Stomach smooth muscle (tissue), 2 donors: ENCODE results near the gene CDC42EP1.
"Not testable (repeated sequence)": the region's sequence is repeated elsewhere in the genome, so short reads cannot be mapped to it uniquely, and the experiment has no call there.

Source experiments
- H3K27ac ChIP-seq: one replicate; pipeline ENCODE4 v1.7.0; 2013; ENCODE audit warnings: mild to moderate bottlenecking, low read length, inconsistent platforms
- H3K27me3 ChIP-seq, 2 donors: one replicate each; pipeline ENCODE4 v1.7.0; 2013; ENCODE audit warnings: low read length in 2 of 2; ENCODE audit not compliant: insufficient read depth in 2 of 2, control insufficient read depth in 1 of 2
- H3K36me3 ChIP-seq, 2 donors: one replicate each; pipeline ENCODE4 v1.7.0; 2013; ENCODE audit warnings: low read length in 2 of 2; ENCODE audit not compliant: control insufficient read depth in 2 of 2, insufficient read depth in 2 of 2
- H3K4me1 ChIP-seq: one replicate; pipeline ENCODE4 v1.7.0; 2013; ENCODE audit warnings: low read length; ENCODE audit not compliant: control insufficient read depth, insufficient read depth
- H3K4me3 ChIP-seq, 2 donors: one replicate each; pipeline ENCODE4 v1.7.0; 2013; ENCODE audit warnings: low read length in 2 of 2
- H3K9ac ChIP-seq, 2 donors: one replicate each; pipeline ENCODE4 v1.7.0; 2013; ENCODE audit warnings: low read length in 2 of 2, mild to moderate bottlenecking in 1 of 2
- H3K9me3 ChIP-seq, 2 donors: one replicate each; pipeline ENCODE4 v1.7.0; 2013; ENCODE audit warnings: low read length in 2 of 2; ENCODE audit not compliant: control insufficient read depth in 2 of 2
- donor health status: healthy.
- donor health status: Pancreatic carcinoma.

CDC42EP1 gene

GRCh38 chr22:37550921-37551320, 9.4 kb upstream of the CDC42EP1 start:
- not testable (repeated sequence) for H3K4me3 ChIP-seq, H3K9ac ChIP-seq, H3K36me3 ChIP-seq, H3K9me3 ChIP-seq, H3K27ac ChIP-seq, H3K27me3 ChIP-seq
- peaks cover 31% of the 10 kb centered on the region for H3K4me1 ChIP-seq

- H3K9me3 ChIP-seq = no peaks in the 10 kb centered on the region
- H3K9ac ChIP-seq = no peak overlapping the region
- H3K4me3 ChIP-seq = no peak overlapping the region
- no peak overlapping the region for H3K27ac ChIP-seq
- H3K27me3 ChIP-seq = no peaks in the 10 kb centered on the region
- no peaks in the 10 kb centered on the region for H3K36me3 ChIP-seq
- peaks cover 24% of the 10 kb centered on the region for H3K4me1 ChIP-seq
Observed at GRCh38 chr22:37551981-37552380, 8.3 kb upstream of the CDC42EP1 start.

DNA sequence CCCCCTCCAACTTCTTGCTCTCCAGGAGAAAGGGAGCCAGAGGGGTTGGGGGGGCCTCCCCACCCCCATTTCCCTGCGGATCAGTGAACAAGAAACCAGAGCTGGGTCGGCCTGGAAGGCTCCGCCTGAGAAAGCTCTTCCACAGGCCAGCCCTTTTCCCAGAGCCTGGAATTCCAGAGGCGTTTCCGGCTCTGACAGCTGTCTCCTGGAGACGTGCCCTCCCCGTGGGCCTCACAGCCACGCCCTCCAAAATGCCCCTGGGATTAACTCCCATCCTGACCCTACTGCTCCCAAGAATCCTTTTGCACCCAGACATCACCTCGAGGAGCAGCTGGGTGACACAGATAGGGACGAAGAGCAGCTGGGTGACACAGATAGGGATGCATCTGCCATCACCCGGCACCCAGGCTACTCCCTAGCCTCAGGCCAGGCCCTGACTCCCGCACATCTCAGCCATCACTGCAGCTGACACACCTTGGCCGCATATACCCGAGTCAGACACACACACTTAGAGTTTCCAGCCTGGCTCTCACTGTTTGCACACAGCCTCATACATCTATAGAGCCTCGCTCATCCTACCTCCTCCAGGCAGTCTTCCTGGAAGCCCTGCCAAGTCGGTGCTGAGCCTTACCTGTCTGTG, 7.6 kb upstream of the CDC42EP1 start:
- Histone ChIP-seq H3K27me3 (no peaks in the 10 kb centered on the region), H3K9me3 (no peaks in the 10 kb centered on the region), H3K4me1 (peaks cover 18% of the 10 kb centered on the region), H3K4me3 (no peak overlapping the region), H3K27ac (no peak overlapping the region), H3K36me3 (no peaks in the 10 kb centered on the region), H3K9ac (no peak overlapping the region)

DNA sequence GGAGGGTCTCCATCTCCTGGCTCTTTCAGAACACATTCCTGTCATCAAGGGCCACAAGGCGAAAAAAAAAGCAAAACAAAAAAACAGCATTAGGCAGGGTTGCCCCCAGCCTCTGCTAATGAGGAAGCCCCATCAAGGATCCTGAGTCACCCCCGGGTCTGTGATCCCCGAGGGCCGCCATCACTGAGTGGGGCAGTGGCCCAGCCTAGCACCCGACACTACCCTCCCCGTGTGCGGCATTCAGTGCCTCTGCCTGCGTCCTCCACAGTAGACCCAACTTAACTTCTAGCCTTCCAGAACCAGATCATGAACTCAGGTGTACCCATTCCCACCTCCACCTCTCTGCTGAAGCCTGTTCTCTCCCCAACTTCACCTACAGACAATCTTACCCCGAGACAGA, 6.6 kb upstream of the CDC42EP1 start:
- Histone ChIP-seq H3K9ac (no peak overlapping the region), H3K27me3 (no peaks in the 10 kb centered on the region), H3K36me3 (no peaks in the 10 kb centered on the region), H3K27ac (no peak overlapping the region), H3K9me3 (no peaks in the 10 kb centered on the region), H3K4me3 (no peak overlapping the region), H3K4me1 (peaks cover 18% of the 10 kb centered on the region)

DNA sequence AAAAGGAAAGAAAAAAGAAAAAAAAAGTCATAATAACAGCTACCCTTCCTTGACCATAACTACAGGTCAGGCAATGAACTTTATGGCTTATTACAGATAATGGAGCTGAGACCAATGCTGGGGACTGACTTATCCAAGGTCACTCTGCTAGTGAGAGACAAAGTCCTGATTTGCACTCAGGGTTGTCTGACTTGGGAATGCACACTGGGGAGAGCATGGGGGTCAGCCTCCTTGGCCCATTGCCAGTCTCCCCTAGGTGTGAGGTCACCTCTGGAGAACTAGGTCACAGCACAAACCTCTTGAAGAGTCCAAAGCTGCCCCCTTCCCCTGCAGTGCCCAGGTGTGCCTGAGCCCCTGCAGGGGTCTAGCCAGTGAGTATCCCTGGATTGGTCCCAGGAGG, 5.3 kb upstream of the CDC42EP1 start:
- H3K9ac ChIP-seq = no peak overlapping the region
- H3K36me3 ChIP-seq = no peaks in the 10 kb centered on the region
- H3K4me3 ChIP-seq = no peak overlapping the region
- H3K27ac ChIP-seq = no peak overlapping the region
- peaks cover 17% of the 10 kb centered on the region for H3K4me1 ChIP-seq
- no peaks in the 10 kb centered on the region for H3K9me3 ChIP-seq
- H3K27me3 ChIP-seq = no peaks in the 10 kb centered on the region

- Histone ChIP-seq H3K27ac (no peak overlapping the region), H3K9me3 (no peaks in the 10 kb centered on the region), H3K4me3 (no peak overlapping the region), H3K27me3 (peaks cover 0 to 6% of the 10 kb centered on the region in 2 donors), H3K36me3 (no peaks in the 10 kb centered on the region), H3K9ac (no peak overlapping the region), H3K4me1 (peaks cover 26% of the 10 kb centered on the region)
Observed at GRCh38 chr22:37556710-37557109, 3.6 kb upstream of the CDC42EP1 start.

DNA sequence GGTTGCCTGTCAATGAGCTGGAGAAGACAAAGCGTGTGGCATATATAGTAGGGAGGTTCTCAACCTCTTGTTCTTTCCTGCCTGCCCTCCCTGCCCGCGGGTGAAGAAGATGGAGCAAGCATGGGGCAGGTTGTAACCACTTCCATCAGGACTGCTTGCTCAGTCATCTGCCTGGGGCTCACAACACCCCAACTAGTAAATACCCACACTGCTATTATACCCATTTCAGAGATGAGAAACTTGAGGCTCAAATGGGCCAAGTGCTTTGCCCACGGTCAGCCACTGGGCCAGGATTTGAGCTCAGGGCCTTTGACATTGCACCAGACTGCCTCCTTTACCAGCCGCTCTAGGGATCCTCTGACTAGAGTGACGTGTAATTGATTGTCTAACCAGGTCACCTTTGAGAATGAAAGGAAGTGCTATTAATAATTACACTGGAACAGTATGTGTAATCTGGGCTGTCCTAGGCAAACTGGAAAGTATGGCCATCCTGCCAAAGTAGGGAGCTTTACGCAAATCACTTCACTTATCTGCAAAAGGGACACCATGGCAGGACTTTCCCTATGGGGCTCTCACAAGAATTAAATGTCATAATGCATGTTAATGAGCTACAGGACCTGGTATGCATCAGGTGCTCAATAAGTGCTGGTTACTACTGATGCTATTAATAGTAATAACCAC, 2.8 kb upstream of the CDC42EP1 start:
- Histone ChIP-seq H3K9ac (no peak overlapping the region), H3K4me3 (no peak overlapping the region), H3K27me3 (peaks cover 0 to 9% of the 10 kb centered on the region in 2 donors), H3K27ac (no peak overlapping the region), H3K4me1 (peaks cover 28% of the 10 kb centered on the region), H3K36me3 (no peaks in the 10 kb centered on the region), H3K9me3 (no peaks in the 10 kb centered on the region)

GRCh38 chr22:37558815-37559214, 1.5 kb upstream of the CDC42EP1 start:
- Histone ChIP-seq H3K4me1 (peaks cover 39% of the 10 kb centered on the region), H3K4me3 (no peak overlapping the region), H3K9me3 (no peaks in the 10 kb centered on the region), H3K9ac (no peak overlapping the region), H3K36me3 (no peaks in the 10 kb centered on the region), H3K27ac (no peak overlapping the region), H3K27me3 (peaks cover 0 to 9% of the 10 kb centered on the region in 2 donors)

DNA sequence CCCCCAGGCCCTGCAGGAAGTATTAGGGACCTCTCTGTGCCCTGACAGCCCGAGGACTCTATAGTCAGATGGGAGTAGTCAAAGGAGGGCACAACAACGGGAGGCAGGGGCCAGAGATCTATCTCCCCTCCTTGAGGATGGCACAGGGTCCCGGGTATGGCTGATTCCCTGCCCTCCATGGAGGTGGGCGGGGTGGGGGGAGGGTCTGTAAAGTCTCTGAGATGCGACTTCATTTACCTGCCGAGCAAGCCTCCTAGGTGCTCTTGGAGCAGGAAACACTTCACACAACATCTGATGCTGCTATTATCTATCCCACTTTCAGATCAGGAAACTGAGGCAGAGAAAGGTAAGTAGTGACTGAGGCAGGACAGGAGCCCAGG, 769 bp upstream of the CDC42EP1 start:
- H3K36me3 ChIP-seq = no peaks in the 10 kb centered on the region
- peaks cover 45% of the 10 kb centered on the region for H3K4me1 ChIP-seq
- H3K4me3 ChIP-seq = peak overlapping the region in 1 of 2 donors; percentile 82
- H3K9me3 ChIP-seq = no peaks in the 10 kb centered on the region
- peak overlapping the region; percentile 76 to 84 for H3K9ac ChIP-seq
- peak overlapping the region; percentile 76 for H3K27ac ChIP-seq
- peaks cover 0 to 9% of the 10 kb centered on the region in 2 donors for H3K27me3 ChIP-seq

- H3K4me3 ChIP-seq = peak overlapping the region; percentile 82 to 83
- H3K27ac ChIP-seq = peak overlapping the region; percentile 81
- peaks cover 57% of the 10 kb centered on the region for H3K4me1 ChIP-seq
- peak overlapping the region; percentile 82 to 87 for H3K9ac ChIP-seq
- no peaks in the 10 kb centered on the region for H3K9me3 ChIP-seq
- no peaks in the 10 kb centered on the region for H3K36me3 ChIP-seq
- peaks cover 0 to 9% of the 10 kb centered on the region in 2 donors for H3K27me3 ChIP-seq
Observed at GRCh38 chr22:37560608-37561211, 430 bp downstream of the CDC42EP1 start.
